ENCODE data around the gene SZRD1. TPM values are rescaled to one million over a fixed set of nuclear protein-coding genes. Genes with fewer than 3 reads are reported as not detected.
"Not testable (repeated sequence)": the region's sequence is repeated elsewhere in the genome, so short reads cannot be mapped to it uniquely, and the experiment has no call there.

Gene SZRD1
- total and polyA plus RNA-seq, 4 donors: 14.2 to 44.3 (median 25.0) TPM

- TF ChIP-seq CTCF (IDR thresholded peaks at IDR 0.05; ENCODE audit: low read depth, low read length, missing input control) (no peak), YY1 (IDR thresholded peaks at IDR 0.05) (no peak), EGR1 (IDR thresholded peaks at IDR 0.05; ENCODE audit: low read depth in 2 of 2) (no peak), NR2F2 (IDR thresholded peaks at IDR 0.05) (no peak), JUND (IDR thresholded peaks at IDR 0.05) (no peak), TAF1 (conservative IDR thresholded peaks at IDR 0.05) (no peak), FOXA1 (IDR thresholded peaks at IDR 0.05) (no peak), HNF4A (conservative IDR thresholded peaks at IDR 0.05) (no peak), FOXA2 (IDR thresholded peaks at IDR 0.05) (no peak), RXRA (IDR thresholded peaks at IDR 0.05) (no peak), SP1 (IDR thresholded peaks at IDR 0.05) (no peak), ATF3 (IDR thresholded peaks at IDR 0.05) (no peak), GABPA (IDR thresholded peaks at IDR 0.05 in 1 of 2, conservative IDR thresholded peaks at IDR 0.05 in 1 of 2) (no peak), HNF4G (IDR thresholded peaks at IDR 0.05) (no peak), REST (IDR thresholded peaks at IDR 0.05) (no peak)
- no peaks in the 10 kb centered on the region for H3K9me3 ChIP-seq (ENCODE audit: control insufficient read depth in 4 of 4, low read length in 3 of 4)
- WGBS: 79% methylated on average over 6 of the region's 10 CpGs
- DNase-seq (ENCODE audit: low spot score): no peak
- no peaks in the 10 kb centered on the region for H3K27me3 ChIP-seq (ENCODE audit: control insufficient read depth in 4 of 4, insufficient read depth in 4 of 4, low read length in 3 of 4)
- H3K36me3 ChIP-seq (ENCODE audit: control insufficient read depth in 4 of 4, insufficient read depth in 3 of 4, low read depth in 1 of 4, low read length in 3 of 4): no peaks in the 10 kb centered on the region
- peaks cover 0 to 2% (median 0%) of the 10 kb centered on the region in 4 donors for H3K4me1 ChIP-seq (ENCODE audit: control insufficient read depth in 4 of 4, insufficient read depth in 4 of 4, low read length in 3 of 4)
- no peak overlapping the region for H3K27ac ChIP-seq (ENCODE audit: low read depth in 1 of 2, low read length in 2 of 2)
- H3K4me3 ChIP-seq (ENCODE audit: low read depth in 1 of 3, low read length in 3 of 3): no peak overlapping the region
- H3K9ac ChIP-seq (ENCODE audit: low read depth in 1 of 2, low read length in 2 of 2): no peak overlapping the region
Measured at GRCh38 chr1:16342331-16343062, 24.5 kb upstream of the SZRD1 start.

GRCh38 chr1:16343276-16343675 lies 23.8 kb upstream of the SZRD1 start:
- DNase-seq (ENCODE audit: low spot score); H3K4me3 ChIP-seq (ENCODE audit: low read depth in 1 of 3, low read length in 3 of 3); H3K27ac ChIP-seq (ENCODE audit: low read depth in 1 of 2, low read length in 2 of 2); H3K9me3 ChIP-seq (ENCODE audit: control insufficient read depth in 4 of 4, low read length in 3 of 4); H3K9ac ChIP-seq (ENCODE audit: low read depth in 1 of 2, low read length in 2 of 2); H3K4me1 ChIP-seq (ENCODE audit: control insufficient read depth in 4 of 4, insufficient read depth in 4 of 4, low read length in 3 of 4); H3K36me3 ChIP-seq (ENCODE audit: control insufficient read depth in 4 of 4, insufficient read depth in 3 of 4, low read depth in 1 of 4, low read length in 3 of 4); H3K27me3 ChIP-seq (ENCODE audit: control insufficient read depth in 4 of 4, insufficient read depth in 4 of 4, low read length in 3 of 4): not testable (repeated sequence)
- WGBS: 97% methylated on average over 6 of the region's 6 CpGs

Measured in liver (tissue), 9 donors.